ENCODE measurements around the gene TTC9. TPM values are rescaled to one million over a fixed set of nuclear protein-coding genes. Genes with fewer than 3 reads are reported as not detected.

TTC9 gene
- total and polyA plus RNA-seq, 2 donors from 2014 or later: 2.6 to 5.2 TPM

GRCh38 chr14:70708717-70709570 lies 67.2 kb downstream of the TTC9 start:
- intact Hi-C loops (cut with DNase I): loop anchor here (10.0 kb wide), 1 partner anchor 94 kb away; no protein-coding TSS in a partner anchor
- Histone ChIP-seq H3K36me3 (ENCODE audit: control insufficient read depth in 2 of 3, insufficient read depth in 3 of 3, low read length in 3 of 3) (no peaks in the 10 kb centered on the region), H3K27ac (ENCODE audit: low read depth in 2 of 2, low read length in 2 of 2) (no peak overlapping the region), H3K9me3 (ENCODE audit: control insufficient read depth in 2 of 3, insufficient read depth in 1 of 3, low read length in 3 of 3) (no peaks in the 10 kb centered on the region), H3K4me3 (ENCODE audit: low read length in 3 of 3) (no peak overlapping the region), H3K9ac (ENCODE audit: low read length in 3 of 3) (no peak overlapping the region), H3K27me3 (ENCODE audit: control insufficient read depth, insufficient read depth, low read length) (no peaks in the 10 kb centered on the region), H3K4me1 (ENCODE audit: control insufficient read depth in 2 of 3, insufficient read depth in 2 of 3, low read depth in 1 of 3, low read length in 3 of 3) (no peaks in the 10 kb centered on the region)
- no peak for TF ChIP-seq CTCF (IDR thresholded peaks at IDR 0.05; ENCODE audit: borderline replicate concordance, extremely low read depth, insufficient read depth)
- FAIRE-seq (no peak), DNase-seq (no peak)

GRCh38 chr14:70709726-70710382 lies 68.1 kb downstream of the TTC9 start:
- H3K4me3 ChIP-seq (ENCODE audit: low read length in 3 of 3): no peak overlapping the region
- no peaks in the 10 kb centered on the region for H3K4me1 ChIP-seq (ENCODE audit: control insufficient read depth in 2 of 3, insufficient read depth in 2 of 3, low read depth in 1 of 3, low read length in 3 of 3)
- H3K27ac ChIP-seq (ENCODE audit: low read depth in 2 of 2, low read length in 2 of 2): no peak overlapping the region
- no peaks in the 10 kb centered on the region for H3K9me3 ChIP-seq (ENCODE audit: control insufficient read depth in 2 of 3, insufficient read depth in 1 of 3, low read length in 3 of 3)
- no peaks in the 10 kb centered on the region for H3K36me3 ChIP-seq (ENCODE audit: control insufficient read depth in 2 of 3, insufficient read depth in 3 of 3, low read length in 3 of 3)
- no peak overlapping the region for H3K9ac ChIP-seq (ENCODE audit: low read length in 3 of 3)
- no peaks in the 10 kb centered on the region for H3K27me3 ChIP-seq (ENCODE audit: control insufficient read depth, insufficient read depth, low read length)
- no peak for TF ChIP-seq CTCF (IDR thresholded peaks at IDR 0.05; ENCODE audit: borderline replicate concordance, extremely low read depth, insufficient read depth)
- intact Hi-C loops (cut with DNase I): loop anchor here (10.0 kb wide), 1 partner anchor 95 kb away; no protein-coding TSS in a partner anchor
- DNase-seq (no peak), FAIRE-seq (no peak)

GRCh38 chr14:70711451-70711850 lies 69.7 kb downstream of the TTC9 start:
- no peaks in the 10 kb centered on the region for H3K9me3 ChIP-seq (ENCODE audit: control insufficient read depth in 2 of 3, insufficient read depth in 1 of 3, low read length in 3 of 3)
- FAIRE-seq (no peak), DNase-seq (no peak)
- no peaks in the 10 kb centered on the region for H3K36me3 ChIP-seq (ENCODE audit: control insufficient read depth in 2 of 3, insufficient read depth in 3 of 3, low read length in 3 of 3)
- H3K4me3 ChIP-seq (ENCODE audit: low read length in 3 of 3): no peak overlapping the region
- no peak overlapping the region for H3K27ac ChIP-seq (ENCODE audit: low read depth in 2 of 2, low read length in 2 of 2)
- no peaks in the 10 kb centered on the region for H3K4me1 ChIP-seq (ENCODE audit: control insufficient read depth in 2 of 3, insufficient read depth in 2 of 3, low read depth in 1 of 3, low read length in 3 of 3)
- no peak for TF ChIP-seq CTCF (IDR thresholded peaks at IDR 0.05; ENCODE audit: borderline replicate concordance, extremely low read depth, insufficient read depth)
- intact Hi-C loops (cut with DNase I): no loop called here
- no peaks in the 10 kb centered on the region for H3K27me3 ChIP-seq (ENCODE audit: control insufficient read depth, insufficient read depth, low read length)
- H3K9ac ChIP-seq (ENCODE audit: low read length in 3 of 3): no peak overlapping the region

Measured in kidney (tissue), 14 donors.